DMS153 treated with DMSO at 0.1 percent for 48 hours (cell line): Measurements from ENCODE around the gene FRMPD1.

ENCODE experiments used
- DNase-seq: peaks from one replicate; lab custom pipeline; 2025; ENCODE audit not compliant: unreplicated experiment; lab: John Stamatoyannopoulos, UW

The FRMPD1 gene

DNA sequence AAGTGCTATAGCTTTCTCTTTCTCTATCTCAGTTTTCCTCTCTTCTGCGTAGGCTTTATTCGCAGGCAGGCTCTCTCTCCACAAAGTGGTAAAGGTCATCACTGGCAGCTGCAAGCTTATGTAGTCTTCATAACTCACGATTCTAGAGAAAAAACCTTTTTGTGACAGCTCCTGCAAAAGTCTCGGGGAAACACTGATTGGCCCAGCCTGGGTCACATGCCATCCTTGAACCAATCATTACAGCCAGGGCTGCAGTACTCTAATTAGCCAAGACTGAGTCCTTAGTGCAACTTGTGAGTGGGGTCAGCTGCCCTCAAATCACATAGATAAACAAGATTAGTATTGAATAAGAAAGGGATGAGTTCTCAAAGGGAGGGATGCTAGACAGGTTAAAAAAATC is 18.3 kb upstream of the FRMPD1 start:
- no peak for DNase-seq

DNA sequence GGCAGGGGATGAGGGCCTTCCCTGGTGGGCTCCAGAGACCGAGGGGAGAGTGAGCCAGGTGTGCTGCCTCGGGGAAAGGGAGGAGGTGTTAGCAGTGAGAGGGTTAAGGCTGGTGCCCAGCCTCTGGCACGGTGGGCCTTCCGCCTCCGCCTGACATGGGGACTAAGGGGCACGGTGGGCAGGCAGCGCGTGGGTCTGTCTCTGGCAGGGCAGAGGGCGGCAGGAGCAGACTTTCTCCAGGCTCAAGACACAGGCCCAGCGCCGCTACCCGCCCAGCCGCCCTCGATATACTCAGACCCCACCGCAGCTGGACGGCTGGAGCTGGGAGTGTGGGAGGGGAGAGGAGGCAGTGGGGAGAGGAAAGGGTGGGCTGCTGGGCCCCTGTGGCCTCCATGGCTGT is 14.9 kb upstream of the FRMPD1 start:
- DNase-seq, result no peak

DNA sequence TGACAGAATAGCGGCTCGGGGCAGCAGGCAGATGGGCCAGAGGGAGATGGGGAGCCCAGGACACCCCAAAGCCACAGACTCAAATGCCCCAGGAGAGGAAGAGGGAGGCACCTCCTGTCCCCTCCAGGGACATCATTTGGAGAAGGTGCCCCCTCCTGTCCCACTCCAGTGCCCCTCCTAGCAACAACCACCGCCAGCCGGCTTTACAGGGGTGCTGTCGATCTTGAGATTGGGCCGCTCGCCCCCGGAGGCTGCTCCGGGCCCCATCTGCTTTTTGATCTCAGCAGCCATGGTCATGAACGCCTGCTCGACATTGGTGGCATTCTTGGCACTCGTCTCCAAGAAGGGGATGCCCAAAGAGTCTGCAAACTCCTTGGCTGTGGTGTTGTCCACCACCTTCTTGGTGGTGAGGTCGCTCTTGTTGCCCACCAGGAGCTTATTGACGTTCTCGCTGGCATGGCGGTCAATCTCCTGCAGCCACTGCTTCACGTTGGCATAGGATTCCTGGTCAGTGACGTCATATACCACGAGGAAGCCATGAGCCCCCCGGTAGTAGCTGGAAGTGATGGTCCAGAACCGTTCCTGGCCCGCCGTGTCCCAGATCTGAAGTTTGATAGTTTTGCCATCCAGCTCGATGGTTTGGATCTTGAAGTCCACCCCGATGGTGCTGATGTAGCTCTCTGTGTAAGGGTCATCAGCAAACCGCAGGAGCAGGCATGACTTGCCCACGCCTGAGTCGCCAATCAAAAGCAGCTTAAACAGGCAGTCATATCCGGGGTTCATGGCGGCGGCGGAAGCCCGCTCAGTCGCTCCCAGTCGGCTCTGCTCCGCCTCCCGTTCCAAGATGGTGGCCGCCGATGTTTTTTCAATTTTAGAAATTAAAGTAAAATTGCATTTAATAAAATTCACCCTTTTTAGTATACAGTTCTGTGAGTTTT is 14.0 kb upstream of the FRMPD1 start:
- DNase-seq, result no peak

DNA sequence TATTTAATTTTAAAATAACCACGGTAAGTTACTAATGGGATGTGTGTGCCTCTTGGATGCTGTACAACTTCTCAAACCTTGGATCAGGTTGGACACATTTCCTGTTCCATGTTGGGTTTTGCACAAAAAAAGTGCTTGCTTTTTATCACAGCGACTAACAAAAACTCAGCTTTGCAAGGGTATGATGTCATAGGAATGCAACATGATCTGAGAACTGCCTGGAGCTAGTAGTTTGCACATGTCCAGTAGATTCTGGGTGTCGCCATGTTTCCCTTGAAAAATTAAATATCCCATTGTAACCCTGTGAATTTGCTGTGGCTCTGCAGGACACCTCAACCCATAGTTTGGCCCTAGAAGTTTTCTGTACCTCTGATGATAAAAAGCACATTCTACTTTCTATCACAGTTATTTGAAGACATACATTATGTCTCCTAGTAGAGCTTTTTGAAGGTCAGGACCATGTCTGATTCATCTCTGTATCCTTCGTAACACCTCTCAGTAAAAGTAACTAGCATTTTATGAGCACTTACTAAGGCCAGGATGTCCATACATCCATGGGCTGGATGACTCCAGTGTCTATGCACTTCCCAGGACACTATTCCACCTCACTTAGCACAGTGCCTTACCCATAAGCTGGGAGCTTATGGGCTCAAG is 11.5 kb upstream of the FRMPD1 start:
- DNase-seq, result no peak

DNA sequence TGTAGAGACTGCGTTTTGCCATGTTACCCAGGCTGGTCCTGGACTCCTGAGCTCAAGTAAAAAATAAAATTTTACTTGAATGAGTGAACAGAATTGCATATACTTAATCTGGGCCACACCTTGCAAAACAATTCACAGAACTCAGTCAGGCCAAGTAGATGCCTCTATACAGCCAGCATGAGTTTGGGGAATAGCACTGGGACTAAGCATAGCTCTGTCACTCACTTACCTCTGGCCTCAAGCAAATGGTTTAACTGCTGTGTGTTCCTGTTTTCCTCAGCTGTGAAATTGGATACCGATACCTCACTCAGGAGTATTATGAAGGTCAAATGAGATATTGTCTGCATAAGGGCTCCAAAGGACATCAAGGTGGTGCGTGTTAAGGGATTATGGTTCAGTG is 10.9 kb upstream of the FRMPD1 start:
- DNase-seq, result no peak

DNA sequence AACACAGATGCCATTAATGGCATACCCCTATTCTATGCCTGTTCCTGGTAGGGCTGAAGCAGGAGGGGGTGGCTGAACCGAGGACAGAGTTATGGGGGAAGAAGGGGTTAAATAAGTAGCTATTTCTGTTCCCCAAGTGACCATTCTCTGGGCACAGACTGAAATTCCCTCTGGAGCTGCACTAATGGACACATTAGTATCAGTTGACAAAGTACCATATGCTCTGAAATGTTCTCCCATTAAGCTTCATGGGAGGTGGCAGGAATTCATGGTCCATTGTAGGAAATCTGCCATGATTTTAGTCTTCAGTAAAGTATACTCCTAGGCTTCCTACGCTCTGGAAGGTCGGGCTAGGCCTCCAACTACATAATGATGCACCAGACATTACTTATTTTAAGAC is 10.5 kb upstream of the FRMPD1 start:
- no peak for DNase-seq

DNA sequence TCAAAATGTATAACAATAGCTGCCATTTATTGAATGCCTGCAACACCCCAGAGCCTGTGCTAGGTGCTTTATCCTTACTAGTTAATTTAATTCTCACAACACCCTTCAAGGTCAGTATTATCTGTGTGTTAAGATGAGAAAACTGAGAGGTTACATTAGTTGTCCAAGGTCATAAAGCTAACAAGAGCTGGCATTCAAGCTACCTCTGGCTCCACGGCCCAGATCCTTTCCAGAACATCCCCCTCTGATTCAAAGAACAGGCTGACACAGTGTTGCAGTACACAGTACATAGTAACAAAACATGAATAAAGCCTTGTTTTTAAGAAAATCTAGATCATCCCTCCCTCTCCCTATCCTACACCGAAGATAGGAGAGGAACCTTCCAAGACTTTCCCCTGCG is 9.4 kb upstream of the FRMPD1 start:
- DNase-seq, result no peak

DNA sequence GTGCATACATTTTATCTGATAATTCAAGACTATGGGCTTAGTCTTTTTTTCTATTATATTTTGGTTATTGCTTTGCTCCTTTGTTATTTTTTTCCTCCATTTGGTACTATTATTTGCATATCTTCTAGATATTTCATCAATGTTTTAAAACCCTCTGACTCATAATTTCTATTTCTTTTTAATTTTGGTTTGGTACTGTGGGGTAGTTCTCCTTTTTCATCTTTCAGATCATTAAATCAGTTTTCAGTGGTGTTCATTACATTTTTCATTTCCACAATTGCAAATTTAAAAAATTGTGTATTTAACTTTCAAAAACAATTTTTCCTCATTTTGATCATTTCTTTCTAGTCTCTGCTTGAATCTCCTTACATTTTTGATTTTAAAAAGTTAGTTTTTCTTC is 7.5 kb upstream of the FRMPD1 start:
- no peak for DNase-seq

DNA sequence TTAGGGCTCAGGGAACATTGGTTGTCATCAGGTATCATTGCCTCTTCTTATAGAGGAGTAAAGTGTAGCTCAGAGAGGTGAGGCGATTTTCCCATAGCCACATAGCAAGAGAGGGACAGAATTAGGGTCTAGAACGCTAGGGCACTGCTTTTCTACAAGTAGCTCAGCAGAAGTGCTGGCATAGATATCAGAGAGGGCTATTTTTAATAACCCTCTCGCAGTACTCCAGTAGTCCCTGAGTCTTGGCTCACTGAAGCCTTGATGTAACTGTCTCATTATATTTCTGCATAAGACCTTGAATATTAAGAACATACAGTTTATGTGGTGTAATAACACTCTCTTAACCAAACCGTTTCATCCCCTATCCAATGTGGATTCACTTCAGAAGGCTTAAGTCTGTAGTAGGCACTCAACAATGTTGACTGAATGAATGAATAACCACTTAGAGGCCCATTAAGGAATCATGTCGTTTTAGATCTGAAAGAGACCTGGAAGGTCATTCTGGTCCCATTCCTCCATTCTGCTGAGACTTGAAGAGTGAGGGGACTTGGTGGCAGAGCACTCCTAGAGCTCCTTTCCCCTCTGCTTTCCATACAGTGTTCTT is 4.7 kb upstream of the FRMPD1 start:
- no peak for DNase-seq

DNA sequence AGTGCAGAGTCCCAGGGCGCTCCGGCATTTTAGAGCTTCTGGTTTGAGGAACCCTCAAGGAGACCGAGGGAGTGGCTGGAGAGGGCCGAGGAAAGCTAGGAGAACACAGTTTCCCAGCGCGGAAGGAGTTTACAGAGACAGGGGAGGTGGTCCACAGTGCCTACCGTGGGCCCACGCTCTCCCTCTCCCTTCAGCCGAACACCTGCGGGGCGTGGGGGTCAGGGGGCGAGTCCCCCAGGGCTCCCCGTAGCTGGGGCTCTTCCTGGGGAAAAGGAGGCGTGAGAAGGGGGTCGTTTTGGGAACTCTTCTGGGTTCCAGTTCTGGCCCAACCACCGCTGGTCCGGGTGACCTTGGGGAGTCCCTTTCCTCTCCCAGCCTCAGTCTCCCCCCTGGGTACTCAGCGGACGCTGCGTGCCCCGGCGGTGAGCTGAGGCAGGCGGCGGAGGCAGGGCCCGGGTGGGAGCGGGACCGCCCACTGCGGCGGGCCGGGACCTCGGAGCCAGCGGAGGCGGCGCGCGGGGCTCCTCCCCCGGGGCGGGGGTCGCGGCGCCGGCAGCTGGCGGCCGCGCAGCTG is 368 bp upstream of the FRMPD1 start:
- DNase-seq, result no peak

DNA sequence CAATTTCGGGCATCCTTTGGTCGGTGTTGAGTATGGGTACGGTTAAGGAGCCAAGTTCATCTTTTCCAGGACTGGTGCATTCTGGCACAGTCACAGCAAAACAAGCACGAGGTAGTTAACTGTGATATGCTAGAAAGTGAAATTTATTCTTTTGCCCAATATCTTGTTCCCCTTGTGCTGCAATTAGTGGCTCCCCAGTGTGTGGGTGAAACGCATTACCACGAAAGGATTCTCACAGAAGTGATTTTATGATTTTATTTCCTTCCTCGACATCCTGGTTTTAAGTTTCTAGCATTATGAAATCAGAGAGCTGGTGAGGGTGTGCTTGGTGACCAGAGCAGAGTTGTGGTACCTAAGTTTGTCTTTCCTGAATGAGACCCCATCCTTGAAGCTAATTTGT is 1.5 kb downstream of the FRMPD1 start:
- no peak for DNase-seq

DNA sequence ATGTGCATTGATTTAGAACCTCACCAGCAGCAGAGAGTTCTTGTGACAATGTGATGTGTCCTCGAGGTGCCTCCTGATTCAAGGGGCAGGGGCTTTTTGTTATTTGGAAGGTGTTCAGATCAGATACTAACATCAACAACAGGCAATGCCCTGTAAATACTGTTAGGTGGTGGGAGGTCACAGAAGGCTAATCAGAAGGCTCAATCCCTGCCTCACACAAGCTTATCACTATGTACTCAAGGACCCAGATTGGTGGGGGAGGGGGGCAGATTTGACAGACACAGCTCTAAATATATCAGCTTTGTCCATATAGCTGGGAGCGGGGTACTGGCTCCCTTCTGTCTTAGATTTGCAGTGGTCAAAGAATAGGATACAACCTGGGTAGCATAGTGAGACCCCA is 2.6 kb downstream of the FRMPD1 start:
- no peak for DNase-seq

DNA sequence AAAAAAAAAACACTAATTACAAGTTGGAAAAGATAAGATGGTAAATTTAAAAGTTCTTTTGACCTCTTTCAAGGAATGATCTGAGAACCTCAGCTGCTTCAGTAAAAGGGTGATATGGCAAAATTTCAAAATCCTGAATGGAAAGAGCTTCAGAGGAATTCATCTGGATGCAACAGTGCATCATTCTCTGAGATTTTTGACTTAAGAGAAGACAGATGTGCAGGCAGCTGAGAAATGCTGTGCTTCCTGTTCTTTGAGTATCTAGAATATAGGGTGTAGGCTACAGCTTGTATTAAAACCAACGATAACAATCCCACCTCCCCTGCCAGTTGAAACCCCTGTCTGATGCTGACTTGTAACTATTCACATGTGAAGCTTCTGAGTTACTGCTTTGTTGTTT is 6.2 kb downstream of the FRMPD1 start:
- DNase-seq, result no peak

DNA sequence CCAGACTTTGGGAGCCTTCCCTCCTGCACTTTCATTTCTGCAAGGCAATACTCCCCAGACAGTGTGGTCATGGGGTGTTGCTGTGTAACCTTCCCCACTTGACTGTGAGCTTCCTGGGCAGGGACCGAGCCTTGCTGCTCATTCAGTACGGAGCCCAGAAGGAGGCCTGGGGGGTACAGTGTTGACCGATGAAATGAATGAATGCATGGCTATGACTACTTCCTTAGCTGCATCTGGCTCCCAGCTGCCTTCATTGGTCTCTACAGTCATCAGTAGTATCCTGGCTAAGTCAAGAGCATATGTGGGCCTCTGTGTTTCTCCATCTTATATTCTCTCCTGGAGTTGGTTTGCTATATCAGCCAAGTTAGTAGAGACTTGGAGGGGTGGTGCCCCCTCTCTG is 9.9 kb downstream of the FRMPD1 start:
- no peak for DNase-seq

DNA sequence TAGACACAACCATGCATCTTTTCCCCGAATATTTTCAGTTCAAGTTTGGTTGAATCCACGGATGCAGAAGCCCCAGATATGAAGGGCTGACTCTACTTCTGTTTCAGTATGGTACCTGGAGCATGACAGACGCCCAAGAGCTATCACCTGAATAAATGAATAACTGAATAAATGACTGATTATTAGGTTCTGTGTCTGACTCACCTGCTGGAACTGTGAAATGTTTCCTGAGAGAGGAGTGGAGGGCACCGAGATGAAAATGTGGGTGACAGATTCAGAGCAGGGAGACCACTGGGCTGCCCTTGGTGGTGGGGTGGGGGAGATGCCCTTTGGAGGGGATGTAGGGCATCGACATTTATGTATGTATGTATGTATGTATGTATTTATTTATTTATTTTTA is 13.2 kb downstream of the FRMPD1 start:
- no peak for DNase-seq

DNA sequence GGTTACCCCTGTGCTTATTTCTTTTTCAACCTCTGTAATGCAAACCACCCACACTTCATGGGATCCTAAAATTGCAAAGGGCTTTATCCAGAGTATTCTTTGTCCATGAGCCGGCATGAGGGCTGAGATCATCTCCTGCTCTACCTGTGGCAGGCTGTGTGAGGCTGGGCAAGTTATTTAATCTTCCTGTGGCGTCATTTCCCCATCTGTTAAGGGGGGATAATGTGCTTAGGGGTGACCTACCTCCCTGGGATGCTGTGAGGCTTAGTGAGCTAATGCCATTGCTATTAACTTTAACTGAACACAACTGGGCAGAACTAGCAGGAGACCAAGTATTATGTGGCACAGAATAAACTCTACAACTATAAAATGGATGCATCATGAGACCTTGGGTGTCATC is 17.0 kb downstream of the FRMPD1 start:
- no peak for DNase-seq

DNA sequence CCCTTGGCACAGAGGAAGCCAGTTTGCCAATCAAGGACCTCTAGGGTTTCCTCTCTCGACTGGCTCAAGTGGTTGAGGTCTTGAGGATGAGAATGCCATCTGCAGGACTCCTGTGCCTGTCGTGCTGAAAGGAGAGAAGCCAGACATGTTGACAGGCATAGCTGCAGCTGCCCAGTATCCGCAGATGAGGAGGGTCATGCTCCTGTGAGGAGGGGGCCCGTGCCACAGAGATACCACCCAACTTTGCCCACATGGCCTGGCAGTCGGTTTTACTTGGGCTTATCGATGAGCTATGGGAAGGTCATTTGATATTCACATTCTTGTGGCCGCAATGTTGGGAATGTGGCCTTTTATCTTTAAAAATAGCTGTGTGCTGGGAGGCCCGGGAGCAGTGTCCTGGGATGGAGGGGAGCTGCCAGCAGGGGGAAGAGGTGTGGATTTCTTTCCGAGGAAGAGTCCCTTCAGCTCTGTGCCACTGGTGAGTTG is 17.4 kb downstream of the FRMPD1 start:
- DNase-seq, result no peak

DNA sequence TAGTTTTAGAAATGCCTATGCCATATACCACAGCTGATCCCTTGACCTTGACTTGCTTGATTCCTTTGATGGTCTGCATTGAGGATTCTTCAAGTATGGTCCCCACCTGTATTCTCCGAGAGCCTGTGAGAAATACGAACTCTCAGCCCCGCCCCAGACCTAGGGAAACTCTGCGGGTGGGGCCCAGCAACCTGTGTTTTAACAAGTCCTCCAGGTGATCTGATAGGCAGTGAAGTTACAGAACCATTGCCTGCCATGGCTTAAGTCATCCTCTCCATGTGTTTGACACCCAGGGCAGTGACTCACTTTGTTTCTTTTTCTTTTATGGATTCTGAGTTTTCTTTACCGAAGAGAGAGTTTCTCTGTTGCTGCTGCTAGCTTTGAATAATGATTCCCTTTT is 18.5 kb downstream of the FRMPD1 start:
- no peak for DNase-seq

DNA sequence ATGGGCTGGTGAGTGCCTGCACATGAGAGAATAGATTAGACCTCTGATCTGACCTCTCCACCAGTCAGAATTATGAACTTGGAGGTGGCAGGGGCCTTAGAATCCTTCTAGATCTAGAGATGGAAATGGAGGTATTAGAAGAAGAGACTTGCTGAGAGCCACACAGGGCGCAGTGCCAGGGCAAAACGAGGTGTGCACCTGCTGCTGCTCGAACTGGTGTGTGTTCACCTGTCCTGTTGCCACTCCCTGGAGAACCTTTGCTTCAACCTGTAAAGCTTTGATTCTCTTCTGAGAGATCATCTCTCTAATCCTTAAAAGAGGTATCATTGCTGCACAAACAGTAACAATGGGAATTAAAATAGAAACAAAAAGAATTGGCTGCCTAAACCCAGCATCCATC is 24.9 kb downstream of the FRMPD1 start:
- DNase-seq, result peak; percentile 56

DNA sequence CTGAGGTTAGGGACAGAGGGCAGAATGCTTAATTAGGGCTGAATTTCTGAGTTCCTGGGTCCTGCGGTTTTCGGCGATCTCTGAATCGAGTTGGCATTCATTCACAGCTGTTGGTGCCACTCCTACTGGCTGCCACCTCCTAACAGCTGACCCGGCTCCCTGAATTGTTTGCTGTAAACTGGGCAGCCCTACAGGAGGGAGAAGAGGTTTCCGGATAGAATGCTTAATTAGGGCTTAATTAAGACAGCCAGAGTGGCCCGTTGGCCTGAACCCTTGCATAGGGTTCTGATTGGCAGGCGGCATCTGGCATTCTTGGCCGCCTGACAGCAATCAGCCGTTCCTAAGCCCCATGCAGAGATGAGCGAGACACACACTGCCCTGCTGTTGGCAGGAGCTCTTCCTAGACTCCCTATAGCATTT is 25.7 kb downstream of the FRMPD1 start:
- DNase-seq, result peak; percentile 30

DNA sequence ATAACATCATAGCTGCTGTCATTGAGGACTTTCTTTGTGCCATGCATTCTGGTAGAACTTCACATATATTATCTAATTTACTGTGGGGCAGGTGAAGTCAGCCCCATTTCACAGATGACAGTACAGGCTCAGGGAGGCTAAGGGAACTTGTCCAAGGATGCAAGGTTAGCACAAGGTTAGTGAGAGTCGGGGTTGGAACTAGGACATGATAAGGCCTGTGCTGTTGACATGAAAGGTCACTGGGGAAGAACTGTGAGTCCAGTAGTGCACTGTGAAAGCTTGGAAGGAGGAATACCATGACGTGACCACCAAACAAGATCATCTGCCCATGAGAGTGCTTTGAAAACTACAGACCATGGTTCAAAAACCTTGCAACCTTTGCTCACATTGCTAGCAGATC is 26.7 kb downstream of the FRMPD1 start:
- DNase-seq, result no peak

DNA sequence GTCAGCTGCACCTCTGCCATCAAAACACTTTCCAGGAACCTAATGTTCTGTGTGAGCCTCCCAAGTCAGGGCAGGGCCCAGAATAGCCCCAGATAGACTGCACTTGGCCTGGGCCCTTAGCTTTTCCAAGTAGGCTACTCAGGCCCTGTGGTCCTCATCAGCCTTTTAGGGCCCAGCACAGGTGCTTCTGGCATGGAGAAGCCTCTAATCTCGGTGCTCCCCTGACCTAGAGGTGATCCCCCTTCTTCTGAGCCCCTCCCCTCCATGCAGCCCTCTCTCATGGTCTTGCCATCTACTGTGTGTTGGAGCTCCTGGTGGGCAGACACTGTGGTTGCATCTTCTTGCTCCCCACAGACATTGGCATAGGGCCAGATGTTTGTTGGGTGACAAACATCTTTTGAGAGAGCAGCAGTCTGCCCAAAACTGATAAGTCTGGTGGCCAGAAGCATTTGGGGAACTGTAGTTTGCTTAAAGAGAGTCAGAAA is 28.1 kb downstream of the FRMPD1 start:
- no peak for DNase-seq
